Left renal pelvis (tissue), 4 donors: Measurements from ENCODE around the gene PDZD2. TPM values are rescaled to one million over a fixed set of nuclear protein-coding genes. Genes with fewer than 3 reads are reported as not detected.
"Not testable (repeated sequence)": the region's sequence is repeated elsewhere in the genome, so short reads cannot be mapped to it uniquely, and the experiment has no call there.

Experiments used
- DNase-seq, 4 donors: peaks; one replicate each; pipeline ENCODE4 v3.0.0-alpha.2; 2013; ENCODE audit warnings: low read depth in 4 of 4, low spot score in 3 of 4
- polyA plus RNA-seq, 4 donors: library from polyadenylated mRNA; unstranded; fragments of 120-200 nt; gene quantifications; one replicate each; pipeline ENCODE4 v1.2.1, GENCODE V29; 2013; ENCODE audit not compliant: insufficient read length in 4 of 4

The PDZD2 gene
- polyA plus RNA-seq, 4 donors: 17.3 to 27.0 (median 18.7) TPM

DNA sequence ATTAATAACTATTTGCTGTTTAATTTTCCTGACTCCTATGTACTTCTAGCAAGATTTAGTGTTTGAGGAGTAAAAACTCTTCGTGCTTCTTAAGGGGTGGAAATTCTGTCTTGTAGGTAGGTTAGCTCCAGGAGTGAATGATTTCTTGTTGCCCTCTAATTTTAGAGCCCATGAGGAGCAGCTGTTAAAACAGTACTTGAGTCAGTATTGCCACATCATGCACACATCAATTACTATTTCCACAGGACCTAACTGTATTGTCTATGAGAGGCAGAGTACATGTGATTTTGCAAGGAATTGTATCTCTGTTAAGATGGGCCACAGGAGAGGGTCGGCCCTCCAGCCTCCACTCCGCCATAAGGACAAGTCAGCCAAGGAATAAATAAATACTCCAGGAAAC, 91.2 kb downstream of the PDZD2 start:
- no peak for DNase-seq

DNA sequence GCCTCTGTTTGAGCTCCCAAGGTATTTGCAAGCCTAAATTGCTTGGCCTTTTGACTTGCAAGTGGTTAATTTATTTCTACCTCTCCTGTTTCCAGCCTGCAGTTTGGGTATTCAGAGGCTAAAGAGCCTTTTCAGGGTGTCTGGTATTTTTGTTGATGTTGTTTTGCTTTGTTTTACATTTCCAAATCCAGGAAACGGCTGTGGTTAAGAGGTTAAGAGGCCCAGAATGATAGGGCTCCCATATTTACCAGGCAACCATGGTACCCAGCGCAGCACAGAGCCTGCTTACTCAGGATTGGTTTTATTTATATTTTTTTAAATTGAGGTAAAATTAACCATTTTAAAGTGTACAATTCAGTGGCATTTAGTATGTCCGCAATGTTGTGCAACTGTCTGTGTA, 92.1 kb downstream of the PDZD2 start:
- no peak for DNase-seq

DNA sequence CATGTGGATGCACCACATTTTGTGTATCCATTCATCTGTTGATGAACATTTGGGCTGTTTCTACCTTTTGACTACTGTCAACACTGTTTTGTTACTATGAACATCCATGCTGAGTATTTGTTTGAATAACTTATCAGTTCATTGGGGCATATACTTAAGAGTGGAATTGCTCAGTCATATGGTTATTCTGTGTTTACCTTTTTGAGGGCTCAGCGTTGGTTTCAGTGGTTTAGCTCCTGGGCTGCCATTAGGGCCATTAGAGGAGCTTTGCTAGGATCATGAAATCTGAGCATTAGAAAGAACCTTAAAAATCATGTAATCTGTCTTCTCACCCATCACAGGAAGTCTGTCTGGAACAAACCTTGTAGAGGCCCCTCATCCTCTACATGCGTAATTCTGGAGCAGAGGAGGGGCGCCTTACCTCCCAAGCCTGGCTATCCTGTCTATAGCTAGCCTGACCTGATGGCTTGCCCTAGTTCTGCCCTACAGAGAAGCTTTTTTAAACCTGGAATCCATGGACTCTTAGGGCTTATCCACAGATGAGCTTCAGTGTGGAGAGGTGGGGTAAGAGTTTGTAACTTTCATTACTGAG, 92.9 kb downstream of the PDZD2 start:
- no peak for DNase-seq

DNA sequence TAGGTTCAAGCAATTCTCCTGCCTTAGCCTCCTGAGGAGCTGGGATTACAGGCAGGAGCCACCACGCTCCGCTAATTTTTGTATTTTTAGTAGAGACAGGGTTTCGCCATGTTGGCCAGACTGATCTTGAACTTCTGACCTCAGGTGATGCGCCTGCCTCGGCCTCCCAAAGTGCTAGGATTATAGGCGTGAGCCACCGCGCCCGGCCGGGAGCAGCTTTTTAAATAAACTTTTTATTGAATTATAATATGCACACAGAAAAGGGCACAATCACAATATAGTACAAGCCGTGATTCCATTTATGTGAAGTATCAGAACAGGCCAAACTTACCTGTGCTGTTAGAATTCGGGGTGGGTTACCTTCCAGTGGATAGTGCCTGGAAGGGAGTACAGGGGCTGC, 93.9 kb downstream of the PDZD2 start:
- not testable (repeated sequence) for DNase-seq

DNA sequence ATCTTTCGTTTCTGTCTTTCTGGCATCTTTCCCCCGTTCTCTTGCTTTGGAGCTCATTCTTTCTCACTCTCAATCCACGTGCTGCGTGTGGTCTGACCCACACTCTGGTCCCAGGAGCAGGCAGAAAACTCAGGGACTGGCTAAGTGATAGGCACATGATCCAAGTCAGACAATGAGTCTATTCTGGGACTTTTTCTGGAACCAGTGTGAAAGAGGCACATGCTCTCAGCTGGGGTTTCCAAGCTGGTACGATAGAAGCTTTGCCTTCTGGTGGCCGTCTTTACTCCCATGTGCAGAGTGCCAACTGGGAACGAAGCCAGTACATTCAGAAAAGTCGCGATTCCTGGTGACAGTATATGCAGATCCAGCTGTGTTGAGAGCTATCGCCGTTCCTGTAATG, 94.4 kb downstream of the PDZD2 start:
- DNase-seq: no peak

DNA sequence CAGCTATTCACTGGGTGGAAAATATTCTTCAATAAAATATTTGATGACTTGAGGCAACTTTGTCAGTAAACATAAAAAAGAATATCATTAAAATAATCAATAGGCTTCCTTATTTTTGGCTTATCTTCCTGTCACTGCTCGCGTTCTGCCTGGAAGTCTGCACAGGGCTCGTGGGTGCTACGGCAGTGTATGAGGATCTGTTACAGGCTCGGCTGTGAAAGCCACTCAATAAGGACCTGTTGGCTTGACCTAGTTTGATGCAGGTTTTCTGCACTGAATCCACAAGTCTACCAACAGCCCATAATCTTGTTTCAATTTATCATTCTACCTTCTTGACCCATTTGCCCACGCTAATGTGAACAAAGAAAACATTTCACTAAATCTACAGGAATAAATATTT, 97.2 kb downstream of the PDZD2 start:
- no peak for DNase-seq

DNA sequence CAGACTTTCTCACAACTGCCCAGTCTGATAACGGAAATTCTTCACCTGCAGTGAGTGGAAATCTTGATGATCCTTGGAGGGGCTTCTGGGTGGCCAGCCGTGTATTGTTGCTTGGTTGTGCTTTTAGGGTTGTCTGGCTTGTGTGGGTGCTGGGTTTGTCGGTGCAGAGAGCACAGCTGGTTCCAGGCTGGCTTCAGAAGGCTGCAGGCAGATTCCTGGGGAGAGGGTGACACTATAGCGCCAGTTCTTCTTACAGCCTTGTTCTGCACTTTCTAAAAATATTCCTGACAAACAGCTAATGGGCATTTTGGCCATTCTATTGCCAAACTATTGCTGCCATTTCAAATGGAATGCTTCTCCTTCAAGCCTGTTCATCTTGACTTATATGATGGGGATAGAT, 99.3 kb downstream of the PDZD2 start:
- no peak for DNase-seq

DNA sequence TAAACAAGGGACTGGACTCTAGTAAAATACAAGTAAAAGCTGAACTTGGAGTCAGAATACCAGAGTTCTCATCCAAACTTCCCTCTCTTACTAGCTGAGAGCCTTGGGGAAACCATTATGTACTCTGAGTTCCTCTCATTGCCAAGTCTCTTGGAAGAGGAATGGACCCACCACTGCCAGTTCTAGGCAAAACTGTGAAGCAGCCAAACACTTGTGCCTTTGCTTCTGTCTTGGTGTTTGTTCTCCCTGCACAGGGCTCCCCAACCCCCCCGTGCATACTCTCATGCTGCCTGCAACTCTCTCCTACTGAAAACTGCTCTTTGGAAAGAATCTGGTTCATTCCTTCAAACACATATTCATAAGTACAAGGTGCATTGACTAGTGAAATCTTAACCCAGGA, 102.6 kb downstream of the PDZD2 start:
- DNase-seq: no peak

DNA sequence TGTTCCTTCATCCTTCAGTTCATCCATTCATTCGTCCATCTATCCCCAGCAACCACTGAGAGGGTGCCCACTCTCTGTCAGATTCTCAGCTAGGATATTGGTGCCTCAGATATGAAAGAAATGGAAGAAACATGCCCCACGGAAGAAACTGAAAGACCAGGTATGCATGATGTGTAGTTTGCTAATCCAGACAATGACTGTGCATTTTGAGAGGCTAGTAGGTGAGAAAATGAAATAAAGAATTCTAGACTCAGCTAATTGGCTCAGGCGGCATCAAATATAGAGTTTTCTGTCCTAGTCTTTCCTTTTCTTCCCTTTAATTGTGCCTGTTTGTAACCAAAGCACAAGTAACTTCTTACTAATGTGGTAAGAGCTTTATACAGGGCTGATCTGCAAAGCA, 104.7 kb downstream of the PDZD2 start:
- DNase-seq: no peak

DNA sequence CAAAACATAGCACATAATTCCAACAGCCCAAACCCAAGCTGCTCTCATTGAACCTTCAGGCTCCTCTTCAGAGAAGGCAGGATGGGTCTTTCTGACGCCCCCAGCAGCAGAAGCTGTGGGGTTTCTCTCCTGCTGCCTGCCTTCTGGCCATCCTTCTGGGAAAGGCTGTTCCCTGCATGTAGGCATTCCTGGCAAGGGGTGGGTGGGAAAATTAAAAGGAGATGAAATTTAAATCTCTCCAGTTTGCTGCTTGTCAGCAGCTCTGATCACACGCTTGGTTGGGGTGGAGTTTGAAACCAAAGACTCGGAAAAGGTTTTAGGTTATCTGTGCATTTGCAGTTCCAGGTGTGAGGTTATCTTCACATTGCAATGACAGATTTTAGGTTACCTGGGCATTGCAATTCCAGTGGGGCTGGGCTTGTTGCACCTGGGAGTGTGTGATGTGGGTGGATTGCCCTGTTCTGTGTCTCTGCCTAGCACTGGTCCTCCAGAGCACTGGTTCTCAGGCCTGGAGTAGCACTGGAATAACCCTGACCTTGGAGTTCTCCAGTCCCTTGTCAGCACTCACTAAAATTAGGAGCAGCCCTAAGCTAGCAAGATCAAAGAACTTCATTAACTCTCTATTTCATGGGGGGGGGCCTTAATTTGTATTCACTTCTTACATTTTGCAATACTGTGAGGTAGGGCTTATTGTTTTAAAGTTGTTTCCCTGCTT, 109.7 kb downstream of the PDZD2 start:
- DNase-seq: no peak

DNA sequence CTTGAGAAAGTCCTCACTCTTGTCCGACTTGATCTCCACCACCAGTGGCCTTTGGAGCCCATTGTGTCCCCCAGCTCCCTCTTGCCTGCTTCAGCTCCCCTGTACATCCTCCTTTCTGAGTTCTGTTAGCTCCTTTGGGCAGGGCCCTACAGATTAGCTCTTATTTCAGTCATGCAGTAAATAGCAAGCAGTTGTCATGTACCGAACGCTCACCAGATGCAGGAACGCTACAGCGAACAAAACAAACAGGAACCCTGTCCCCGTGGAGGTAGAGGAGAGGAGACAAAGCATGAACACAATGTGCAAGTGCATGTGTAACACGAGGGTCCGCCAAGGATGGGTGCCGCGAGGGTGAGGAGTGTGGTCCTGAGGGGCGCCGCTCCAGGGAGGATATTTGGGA, 111.3 kb downstream of the PDZD2 start:
- DNase-seq: no peak

DNA sequence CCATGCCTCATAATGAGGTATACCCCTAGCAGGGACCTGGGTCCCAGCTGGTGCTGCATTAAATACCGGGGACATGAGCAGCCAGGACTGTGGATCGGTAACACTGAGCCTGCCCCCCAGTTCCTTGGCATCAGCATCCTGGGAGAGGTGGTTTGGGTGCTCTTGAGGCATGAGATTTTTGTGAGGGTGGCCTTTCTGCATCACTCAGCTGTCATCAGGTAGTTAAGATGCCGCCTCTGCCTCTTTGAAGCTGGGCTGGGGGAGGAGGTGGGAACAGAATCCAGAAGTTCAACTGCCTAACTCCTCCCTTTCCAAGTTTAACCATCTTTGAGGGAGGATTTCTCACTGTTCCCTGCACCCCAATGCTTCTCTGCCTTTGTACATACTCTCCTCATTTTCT, 112.7 kb downstream of the PDZD2 start:
- no peak for DNase-seq

DNA sequence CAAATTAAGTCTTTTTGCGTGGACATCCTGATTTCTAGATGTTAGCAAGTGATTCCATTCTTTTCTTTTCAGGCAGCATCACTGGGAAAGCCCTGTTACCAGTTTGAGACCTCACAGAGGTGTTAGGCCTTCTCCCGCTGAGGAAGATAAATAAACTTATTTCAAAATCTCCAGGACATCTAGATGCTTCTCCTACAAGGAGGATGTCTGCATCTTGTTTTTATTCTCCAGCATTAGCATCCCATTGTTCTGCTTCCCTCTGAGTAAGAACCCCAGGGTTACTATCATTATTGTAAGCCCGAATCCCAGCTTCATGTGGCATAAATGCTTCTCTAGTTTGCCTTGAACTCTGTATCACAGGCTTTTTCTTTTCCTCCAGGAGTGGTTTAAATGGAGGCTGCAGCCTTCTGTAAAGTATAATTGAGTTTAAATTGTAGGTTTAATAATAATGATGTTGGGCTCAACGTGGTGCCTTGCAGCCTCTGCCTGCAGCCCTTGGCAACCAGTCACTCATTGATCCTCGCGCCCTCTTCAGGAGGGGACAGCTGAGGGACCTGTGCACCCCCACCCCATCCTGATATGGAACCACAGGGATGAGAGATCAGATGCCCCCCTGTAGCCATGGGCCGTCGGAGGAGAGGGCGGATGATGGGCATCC, 114.9 kb downstream of the PDZD2 start:
- DNase-seq: no peak

DNA sequence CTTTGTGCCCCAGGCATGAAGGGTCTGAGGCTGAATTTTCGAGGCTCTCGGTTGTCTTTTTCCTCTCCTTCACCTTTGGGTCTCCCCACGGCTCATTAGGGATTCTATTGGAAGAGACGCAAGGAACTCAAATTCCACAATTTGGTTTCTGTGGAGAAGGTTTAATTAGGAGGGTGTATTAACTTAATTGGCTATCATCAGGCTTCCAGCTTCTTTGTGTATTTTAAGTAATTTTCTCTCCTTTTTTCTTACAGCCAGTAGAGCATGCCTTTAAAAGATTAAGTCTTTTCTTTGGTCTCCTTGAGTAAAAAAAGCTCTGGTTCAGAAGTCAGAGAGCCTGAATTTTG, 115.4 kb downstream of the PDZD2 start:
- no peak for DNase-seq

DNA sequence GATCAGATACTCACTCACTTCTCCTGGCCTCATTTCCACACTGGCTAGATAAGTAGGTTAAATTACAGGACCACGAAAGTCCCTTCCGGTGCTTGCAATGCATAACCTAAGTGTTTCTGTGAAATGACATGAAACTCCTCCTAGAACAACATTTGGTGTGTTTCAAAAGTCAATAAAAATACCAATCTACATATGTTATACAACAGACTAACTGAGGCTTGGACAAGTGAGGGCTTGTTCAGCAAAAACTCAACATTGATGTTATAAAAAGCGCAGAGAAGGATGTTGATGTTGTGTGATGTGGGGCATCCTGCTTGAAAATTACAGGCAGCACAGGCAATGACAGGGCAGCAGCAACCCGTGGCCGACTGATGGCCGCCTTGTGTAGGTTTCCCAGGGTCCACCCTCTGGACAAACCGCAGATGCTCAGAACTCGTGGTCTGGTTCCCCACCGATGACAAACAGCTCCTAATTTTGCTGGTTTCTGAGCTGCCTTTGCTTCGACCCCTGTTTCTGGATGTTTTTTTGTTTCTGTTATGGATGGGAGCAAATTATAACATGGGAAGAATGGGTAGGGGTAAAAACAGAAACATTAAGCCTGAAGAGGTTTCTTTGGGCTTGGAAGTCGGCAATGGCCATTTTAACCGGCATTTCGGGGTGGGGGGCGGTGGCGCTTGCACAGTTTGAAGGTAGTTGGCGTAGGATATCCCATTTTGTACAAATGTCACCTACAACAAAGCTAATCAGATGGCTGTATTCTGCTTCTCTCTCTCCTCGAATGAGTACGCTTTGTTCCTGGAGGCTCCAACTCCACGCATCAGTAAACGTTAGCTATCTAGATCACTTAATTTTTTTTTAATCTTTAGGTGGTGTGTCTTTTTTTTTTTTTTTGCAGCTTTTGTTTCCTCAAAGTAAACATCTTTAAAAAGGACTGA, 116.1 kb downstream of the PDZD2 start:
- DNase-seq: no peak

DNA sequence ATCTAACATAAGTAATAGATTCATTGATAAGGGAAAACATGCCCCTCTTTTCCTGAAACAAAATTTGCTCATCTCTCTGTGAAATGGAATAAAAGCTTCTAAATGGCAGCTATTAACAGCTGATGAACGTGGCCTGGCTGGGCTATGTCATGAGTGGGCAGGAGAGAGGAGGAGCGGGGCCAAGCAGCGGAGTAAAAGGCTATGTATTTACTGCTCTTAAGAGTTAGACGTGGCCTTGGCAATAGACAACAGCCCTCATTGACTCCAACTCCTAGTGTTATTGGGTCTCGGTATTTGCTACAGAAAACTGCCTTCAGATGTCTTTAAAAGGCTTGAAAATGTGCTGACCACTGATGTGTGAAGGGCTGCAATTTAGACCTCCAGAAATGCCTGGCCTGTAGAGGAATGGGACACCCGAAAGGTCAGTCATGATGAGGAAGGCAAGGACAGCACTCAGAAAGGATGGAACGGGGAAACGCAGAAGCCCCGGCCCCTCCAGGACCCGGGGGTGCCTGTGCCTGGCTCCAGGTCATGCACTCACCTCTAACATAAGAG, 116.8 kb downstream of the PDZD2 start:
- no peak for DNase-seq

DNA sequence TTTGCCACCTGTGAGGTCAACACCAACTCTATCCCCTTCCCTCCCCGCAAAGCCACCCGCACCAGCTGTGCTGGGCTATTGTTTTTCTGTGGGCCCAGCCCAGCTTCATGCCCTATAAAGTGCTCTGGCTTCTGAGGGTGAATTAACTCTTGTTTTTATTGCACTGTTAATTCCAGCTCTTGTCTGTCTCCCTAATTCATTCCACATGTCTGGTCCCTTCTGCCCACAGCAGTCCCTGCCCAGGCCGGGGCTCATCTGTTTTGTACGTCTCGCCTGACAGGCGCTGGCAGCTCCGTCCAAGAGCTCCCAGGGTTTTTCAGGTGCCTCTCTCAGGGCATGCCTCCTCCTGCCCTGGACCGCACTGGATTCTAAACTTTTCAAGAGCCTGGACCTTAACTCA, 118.9 kb downstream of the PDZD2 start:
- DNase-seq: no peak

DNA sequence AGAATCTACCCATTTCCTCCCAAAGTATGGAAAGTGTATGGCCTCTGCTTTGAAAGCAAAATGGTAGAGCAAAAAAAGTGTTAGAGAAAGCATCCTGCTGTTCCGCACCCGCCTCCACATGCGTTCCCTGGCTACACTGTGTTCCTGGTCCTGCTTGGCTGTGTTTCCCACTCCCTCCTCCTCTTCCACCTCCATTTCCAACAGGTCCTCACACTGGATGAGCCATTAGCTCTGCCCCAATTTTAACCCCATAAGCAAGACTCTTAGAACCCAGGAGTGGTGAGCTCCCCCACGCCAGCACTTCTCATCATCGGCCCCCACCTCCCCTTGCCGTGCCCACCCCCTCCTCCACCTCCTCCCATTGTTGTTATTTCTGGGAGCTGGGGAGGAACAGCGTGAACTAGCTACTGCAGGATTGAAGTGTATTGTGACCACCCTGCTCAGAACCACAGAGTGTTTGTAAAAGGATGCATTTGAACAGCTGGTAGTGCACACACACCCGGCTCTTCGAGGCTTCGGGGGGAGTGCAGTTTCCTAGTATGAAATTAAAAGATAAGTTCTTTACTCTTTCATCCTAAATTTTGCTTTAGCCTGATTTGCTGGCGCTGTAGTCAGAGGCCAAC, 120.0 kb downstream of the PDZD2 start:
- no peak for DNase-seq

DNA sequence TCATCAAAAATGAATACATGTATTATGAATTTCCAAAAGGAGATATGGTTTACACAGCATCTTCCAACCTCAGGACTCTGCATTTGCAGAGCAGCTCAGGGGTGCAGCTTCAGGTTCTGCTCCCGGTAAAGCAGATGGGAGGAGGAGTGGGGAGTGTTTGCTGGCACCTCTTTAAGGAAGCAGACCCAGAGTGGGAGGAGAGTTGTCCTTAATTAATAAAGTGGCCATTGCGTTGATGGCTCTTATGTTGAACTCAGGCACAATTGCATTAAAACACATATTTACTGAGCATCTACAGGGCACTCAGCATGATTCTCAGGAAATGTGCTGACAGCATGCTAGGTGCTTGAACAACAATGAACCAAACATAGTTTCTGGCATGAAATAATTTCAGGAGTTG, 121.0 kb downstream of the PDZD2 start:
- DNase-seq: no peak

DNA sequence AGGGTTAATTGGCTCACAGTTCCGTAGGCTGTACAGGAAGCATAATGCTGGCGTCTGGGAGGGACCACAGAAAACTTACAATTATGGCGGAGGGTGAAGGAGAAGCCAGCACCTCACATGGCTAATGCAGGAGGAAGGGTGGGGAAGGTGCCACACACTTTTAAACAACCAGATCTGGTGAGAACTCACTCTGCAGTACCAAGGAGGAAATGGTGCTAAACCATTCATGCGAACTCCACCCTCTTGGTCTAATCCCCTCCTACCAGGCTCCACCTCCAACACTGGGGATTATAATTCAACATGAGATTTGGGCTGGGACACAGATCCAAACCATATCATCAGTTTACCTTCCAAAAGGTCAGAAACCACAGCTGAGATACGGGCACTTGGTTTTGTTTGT, 122.9 kb downstream of the PDZD2 start:
- DNase-seq: no peak

DNA sequence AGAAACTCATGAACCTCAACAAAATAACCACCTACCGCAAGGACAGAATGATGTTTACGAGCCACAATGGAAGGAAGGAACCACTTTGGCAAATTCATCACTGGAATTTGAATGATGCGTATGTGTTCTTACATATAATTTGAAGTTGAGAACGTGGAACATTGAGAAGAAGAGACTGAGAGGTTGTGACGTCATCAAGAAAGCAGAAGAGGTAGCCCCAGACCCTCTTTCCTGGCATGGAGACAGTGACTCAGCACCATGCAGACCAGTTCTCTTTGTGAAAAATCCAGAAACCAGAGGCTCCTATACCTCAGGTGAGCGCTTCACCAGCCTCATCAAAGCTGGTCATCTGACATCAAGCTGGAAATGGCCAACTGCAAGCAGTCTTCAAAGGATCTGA, 124.5 kb downstream of the PDZD2 start:
- no peak for DNase-seq
